NCI-H460 (cell line): ENCODE measurements around the gene SLC6A6. TPM values are rescaled to one million over a fixed set of nuclear protein-coding genes. Genes with fewer than 3 reads are reported as not detected.

ENCODE experiments used
- DNase-seq: peaks from one replicate; pipeline ENCODE4 v3.0.0-alpha.2; 2016; ENCODE audit warnings: low read depth; ENCODE audit errors: extremely low read depth
- total RNA-seq: library from RNA; depleted of rRNA; stranded (reverse); fragments of >200 nt; shearing (Covaris generic); gene quantifications from 2 replicates; pipeline ENCODE4 v1.2.3, GENCODE V29; 2014

The SLC6A6 gene
- total RNA-seq, 1 experiment from 2014 or later = 123 TPM

DNA sequence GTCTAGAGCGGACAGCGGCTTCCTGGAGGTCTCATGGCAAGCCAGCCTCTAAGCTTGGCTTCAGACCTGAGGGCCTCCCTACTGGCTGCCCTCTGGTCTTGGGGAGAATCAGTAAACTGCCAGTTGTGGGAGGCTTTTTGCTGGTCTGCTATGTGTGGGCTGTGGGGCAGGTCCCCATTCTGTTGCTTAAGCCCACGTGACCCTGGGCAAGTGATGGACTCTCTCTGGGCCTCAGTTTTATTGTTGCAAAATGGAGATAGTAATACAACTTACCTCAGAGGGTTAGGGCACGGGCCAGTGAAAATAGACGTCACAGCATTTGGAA is 61.7 kb downstream of the SLC6A6 start:
- DNase-seq = no peak

GRCh38 chr3:14464521-14464920 is 62.1 kb downstream of the SLC6A6 start:
- DNase-seq = no peak

- DNase-seq = no peak
These were observed 63.0 kb downstream of the SLC6A6 start for GRCh38 chr3:14465425-14465824.

- DNase-seq = no peak
These were observed 63.9 kb downstream of the SLC6A6 start for GRCh38 chr3:14466179-14466903.

DNA sequence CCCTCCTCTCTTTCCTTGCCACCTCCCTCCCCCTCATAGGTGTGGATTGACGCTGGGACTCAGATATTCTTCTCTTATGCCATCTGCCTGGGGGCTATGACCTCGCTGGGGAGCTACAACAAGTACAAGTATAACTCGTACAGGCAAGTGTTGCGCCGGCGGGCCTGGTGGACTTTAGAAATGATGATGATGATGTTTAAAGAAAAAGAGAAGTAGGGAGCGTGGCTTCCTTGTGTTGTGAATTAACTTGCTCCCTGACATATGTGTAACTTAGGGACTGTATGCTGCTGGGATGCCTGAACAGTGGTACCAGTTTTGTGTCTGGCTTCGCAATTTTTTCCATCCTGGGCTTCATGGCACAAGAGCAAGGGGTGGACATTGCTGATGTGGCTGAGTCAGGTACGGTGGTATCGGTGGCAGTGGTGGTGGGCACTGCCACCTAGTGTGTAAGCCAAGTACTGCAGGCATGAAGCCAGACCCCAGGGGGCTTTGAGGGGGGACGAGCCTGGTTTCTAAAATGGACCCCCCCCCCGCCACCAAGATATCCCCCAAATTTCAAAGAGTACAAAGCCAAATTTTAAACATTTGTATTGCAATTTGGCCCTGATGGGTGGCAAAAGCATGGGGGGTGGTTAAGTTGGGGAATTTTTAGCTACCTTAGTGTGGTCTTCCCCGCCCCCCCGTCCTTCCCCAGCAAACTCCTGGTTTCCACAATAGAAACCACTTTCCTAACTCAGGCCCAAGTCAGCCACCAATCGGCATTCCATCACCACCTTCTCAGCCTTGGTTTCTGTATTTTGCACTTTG is 65.6 kb downstream of the SLC6A6 start:
- DNase-seq = peak; percentile 21

DNA sequence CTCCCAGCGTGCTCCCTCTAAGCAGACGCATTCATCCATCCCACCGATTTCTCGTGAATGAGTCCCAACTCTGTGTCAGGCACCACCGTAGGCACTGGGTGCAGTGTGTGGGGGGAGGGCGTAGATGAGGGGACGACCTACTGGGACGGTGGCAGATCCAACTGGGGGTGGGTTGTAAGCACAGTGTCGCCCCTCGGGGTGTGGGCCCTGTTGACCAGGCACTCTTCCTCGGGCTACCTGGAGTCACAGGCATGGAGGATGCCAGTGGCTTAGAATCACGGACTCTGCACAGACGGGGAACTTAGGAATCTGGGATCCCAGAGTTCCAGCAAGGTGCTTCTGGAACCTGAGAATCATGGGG is 66.2 kb downstream of the SLC6A6 start:
- DNase-seq = no peak

DNA sequence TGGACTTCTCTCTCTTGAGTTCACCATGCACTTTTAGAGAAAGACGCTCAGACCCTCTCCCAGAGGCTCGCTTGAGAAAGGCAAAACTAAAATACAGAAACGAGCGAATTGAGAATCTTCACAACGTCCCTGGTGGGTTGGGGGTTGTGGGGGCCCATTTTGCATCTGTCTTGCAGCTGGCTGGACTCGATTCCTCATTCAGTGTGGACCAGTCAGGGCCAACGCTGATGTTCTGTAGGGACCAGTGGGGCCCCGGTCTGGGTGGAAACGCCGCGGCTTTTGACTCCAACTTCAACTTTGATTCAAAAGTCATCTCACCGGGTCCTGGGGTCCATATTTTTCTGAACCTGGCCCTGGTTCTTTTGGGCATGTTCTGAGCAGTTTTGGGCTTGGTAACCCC is 68.1 kb downstream of the SLC6A6 start:
- DNase-seq = no peak

DNA sequence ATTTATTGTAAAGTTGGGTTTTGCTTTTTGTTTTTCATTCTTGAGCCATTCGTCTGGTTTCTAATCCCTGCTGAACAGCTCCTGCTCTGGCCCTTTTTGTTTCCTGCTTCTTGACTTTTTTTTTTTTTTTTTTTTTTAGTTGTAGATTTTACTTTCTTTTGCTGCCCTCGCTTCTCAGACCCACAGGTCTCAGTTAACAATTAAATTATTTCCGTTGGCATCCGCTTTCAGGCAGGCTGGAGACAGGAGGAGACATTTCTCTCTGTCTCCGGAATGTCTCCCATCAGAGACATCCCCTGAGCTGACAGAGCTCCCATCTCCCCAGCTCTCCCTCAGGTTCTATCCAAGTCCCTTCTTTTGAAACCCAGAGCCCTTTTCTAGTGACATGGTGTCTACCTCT is 68.6 kb downstream of the SLC6A6 start:
- no peak for DNase-seq

GRCh38 chr3:14471690-14472089 is 69.3 kb downstream of the SLC6A6 start:
- DNase-seq = no peak

GRCh38 chr3:14472471-14473351 is 70.3 kb downstream of the SLC6A6 start:
- DNase-seq = no peak

- no peak for DNase-seq
These were observed 71.0 kb downstream of the SLC6A6 start for GRCh38 chr3:14473411-14473891.

DNA sequence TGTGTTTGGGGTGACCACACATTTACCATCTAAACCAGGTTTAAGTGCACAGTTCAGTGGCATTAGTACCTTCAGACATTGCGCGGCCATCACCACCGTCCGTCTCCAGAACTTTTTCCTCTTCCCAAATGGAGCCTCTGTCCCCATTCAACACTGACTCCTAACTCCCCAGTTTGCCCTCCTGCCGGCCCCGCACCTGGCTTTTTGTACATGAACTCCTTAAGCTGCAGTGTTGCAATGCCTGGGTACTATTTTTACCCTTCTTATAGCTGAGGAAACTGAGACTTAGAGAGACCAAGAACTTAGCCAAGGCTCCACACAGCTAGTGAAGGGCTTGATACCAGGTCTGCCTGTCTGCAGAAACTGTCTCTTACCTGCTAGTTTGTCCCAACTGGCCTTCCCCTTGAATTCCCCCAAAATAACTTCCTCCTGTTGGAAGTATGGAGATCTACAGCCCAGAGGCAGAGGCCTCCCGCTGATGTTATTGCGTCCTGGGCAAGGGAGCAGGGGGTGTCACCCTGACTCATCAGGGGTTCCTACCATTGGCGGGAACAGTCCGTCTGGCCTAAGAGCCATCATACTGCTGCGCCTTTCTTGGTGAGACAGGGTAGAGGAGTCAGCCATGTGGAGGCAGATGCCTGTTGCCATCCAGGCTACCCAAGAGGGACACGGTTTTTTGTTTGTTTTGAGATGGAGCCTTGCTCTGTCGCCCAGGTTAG is 72.1 kb downstream of the SLC6A6 start:
- DNase-seq = no peak

- DNase-seq = no peak
These were observed 73.2 kb downstream of the SLC6A6 start for GRCh38 chr3:14475621-14476020.

DNA sequence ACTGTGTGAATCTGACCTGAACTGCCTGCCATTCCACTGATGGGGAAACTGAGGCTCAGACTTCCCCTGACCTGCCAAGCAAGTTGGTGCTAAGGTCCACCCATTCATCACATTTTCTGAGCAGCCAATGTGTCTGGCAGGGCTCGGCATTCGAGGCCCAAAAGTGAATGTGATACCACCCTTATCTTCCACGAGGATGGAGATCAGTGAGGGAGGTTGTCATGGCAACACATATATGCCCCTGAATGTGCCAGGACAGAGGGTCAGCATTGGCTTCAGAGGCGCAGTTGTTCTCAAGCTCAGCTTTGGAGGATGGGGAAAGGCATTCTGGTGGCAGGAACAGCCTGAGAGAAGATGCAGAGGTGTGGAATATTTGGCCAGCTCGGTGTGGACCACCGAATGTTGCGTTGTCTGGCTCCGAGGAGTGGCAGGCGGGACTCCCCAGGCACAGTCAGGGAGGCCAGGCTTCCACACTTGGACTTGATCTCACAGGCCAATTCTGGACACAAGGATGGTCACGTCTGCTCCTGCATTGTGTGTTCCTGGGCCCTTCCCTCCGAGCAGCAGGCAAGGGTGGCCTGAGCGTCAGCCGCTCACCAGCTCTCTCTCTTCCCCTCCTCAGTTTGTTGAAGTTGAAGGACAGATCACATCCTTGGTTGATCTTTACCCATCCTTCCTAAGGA is 74.3 kb downstream of the SLC6A6 start:
- DNase-seq = no peak

DNA sequence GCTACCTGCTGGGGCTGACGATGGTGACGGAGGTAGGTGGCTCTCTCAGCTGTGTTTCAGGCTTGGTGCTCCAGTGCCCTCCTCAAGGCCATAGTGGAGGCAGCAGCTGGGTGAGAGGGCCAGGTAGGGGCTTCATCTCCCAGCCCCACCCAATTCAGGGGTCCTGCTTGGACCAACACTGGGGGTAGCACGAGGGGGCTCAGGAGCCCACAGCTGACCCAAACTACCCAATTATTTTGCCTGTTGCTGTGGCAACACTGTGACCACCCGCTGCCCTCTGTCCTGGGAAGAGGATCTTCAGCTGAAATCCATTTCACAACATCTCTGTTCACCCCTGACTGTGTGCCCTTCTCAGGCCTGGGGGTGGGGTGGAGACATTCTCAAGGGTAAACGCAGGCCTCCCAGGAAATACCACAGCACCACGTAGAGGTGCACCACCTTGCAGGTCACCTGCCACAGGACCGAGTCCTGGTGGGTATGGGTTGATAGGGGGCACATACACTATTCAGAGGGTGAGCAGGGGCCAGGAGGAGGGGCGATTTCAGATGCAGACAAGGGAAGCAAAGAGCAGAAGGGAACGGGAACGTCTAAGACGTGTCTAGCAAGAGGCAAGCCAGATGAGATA is 75.0 kb downstream of the SLC6A6 start:
- DNase-seq = no peak

GRCh38 chr3:14478956-14479550 is 76.6 kb downstream of the SLC6A6 start:
- no peak for DNase-seq

DNA sequence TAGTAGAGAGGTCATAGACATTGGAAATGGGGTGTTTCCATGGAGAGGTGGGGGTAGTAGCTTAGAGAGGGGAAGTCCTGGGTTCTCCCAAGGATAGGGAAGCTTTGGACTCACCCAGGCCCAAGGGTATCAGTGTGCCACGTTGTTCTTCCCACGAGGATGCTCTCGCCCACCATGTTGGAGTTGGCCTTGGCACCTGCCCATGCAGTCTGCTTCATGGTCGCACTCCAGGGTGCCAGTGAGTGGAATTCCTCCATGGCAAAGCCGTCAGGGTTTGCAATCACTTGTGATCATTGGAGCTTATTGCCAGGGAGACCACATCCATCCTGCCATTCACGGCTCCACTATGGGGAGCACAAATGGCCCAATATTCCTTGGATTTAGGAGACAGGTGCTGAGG is 77.2 kb downstream of the SLC6A6 start:
- no peak for DNase-seq

- DNase-seq = no peak
These were observed 78.0 kb downstream of the SLC6A6 start for GRCh38 chr3:14480207-14481017.
